Endothelial cell of umbilical vein (primary cell): ENCODE measurements around the gene GTF3C2. TPM values are rescaled to one million over a fixed set of nuclear protein-coding genes. Genes with fewer than 3 reads are reported as not detected.
A peak's percentile ranks its signal among the peaks of the same experiment; 100 is the strongest.
"Not testable (repeated sequence)": the region's sequence is repeated elsewhere in the genome, so short reads cannot be mapped to it uniquely, and the experiment has no call there.

Experiments
- BruUV-seq: library from RNA; stranded (reverse); fragments of 400-500 nt; replicated peaks from 2 replicates; lab custom pipeline; 2021; lab: Mats Ljungman, UMichigan
- CTCF ChIA-PET: fragments of 300-600, 350-600 bp; sonication (Branson Sonifier 250); formaldehyde crosslinking; loops from one replicate; lab custom pipeline; 2021; ENCODE audit warnings: antibody characterized with exemption, inconsistent platforms; lab: Charles Lee
- POLR2A ChIA-PET: fragments of 300-600, 350-600 bp; sonication (Branson Sonifier 250); formaldehyde crosslinking; loops from one replicate; lab custom pipeline; 2021; ENCODE audit warnings: antibody characterized with exemption, inconsistent platforms; lab: Charles Lee
- DNase-seq: peaks from one replicate; pipeline ENCODE4 v3.0.0-alpha.2; 2011; ENCODE audit warnings: low read depth, low spot score
- FAIRE-seq: peaks from 2 replicates; lab custom pipeline; 2011; peaks lifted over from hg19 to GRCh38; lab: Jason Lieb, UNC
- H2AFZ ChIP-seq: 2 replicates; pipeline ENCODE4 v1.6.0; 2012; ENCODE audit warnings: low read depth, low read length, control low read depth, inconsistent platforms
- H3K27ac ChIP-seq: 2 replicates; pipeline ENCODE4 v1.5.1; 2011; ENCODE audit warnings: low read depth, mild to moderate bottlenecking, control low read depth, low read length, moderate library complexity; ENCODE audit not compliant: insufficient read depth
- H3K27me3 ChIP-seq, 2 experiments: 2 replicates each; pipeline versions ENCODE4 v1.6.0 to v1.6.1; 2011; ENCODE audit warnings: low read length in 2 of 2, mixed read lengths in 1 of 2; ENCODE audit not compliant: control insufficient read depth in 2 of 2, insufficient read depth in 2 of 2
- H3K36me3 ChIP-seq, 2 experiments: 2 replicates in 1 of 2; 3 replicates in 1 of 2; pipeline ENCODE4 v1.5.1; 2011; ENCODE audit warnings: low read length in 2 of 2, mild to moderate bottlenecking in 1 of 2, moderate library complexity in 1 of 2; ENCODE audit not compliant: control insufficient read depth in 2 of 2, insufficient read depth in 2 of 2; ENCODE audit errors: extremely low read depth in 1 of 2
- H3K4me1 ChIP-seq: 3 replicates; pipeline ENCODE4 v1.5.1; 2011; ENCODE audit warnings: mild to moderate bottlenecking, low read length; ENCODE audit not compliant: control insufficient read depth, insufficient read depth; ENCODE audit errors: extremely low read depth
- H3K4me2 ChIP-seq: 2 replicates; pipeline ENCODE4 v1.6.1; 2011; ENCODE audit warnings: low read length, control low read depth, mixed read lengths; ENCODE audit not compliant: insufficient read depth
- H3K4me3 ChIP-seq, 3 experiments: fragments of 200-600 bp in 1 of 3; sonication (generic), shearing (Covaris generic) in 1 of 3; replicated peaks in 1 of 3; 2 replicates each; pipeline ENCODE4 v1.5.1; 2011 to 2016; ENCODE audit warnings: control low read depth in 3 of 3, low read length in 3 of 3, mild to moderate bottlenecking in 2 of 3, inconsistent platforms in 1 of 3, low read depth in 1 of 3, moderate library complexity in 1 of 3; ENCODE audit not compliant: insufficient read depth in 1 of 3
- H3K79me2 ChIP-seq: 2 replicates; pipeline ENCODE4 v1.6.0; 2012; ENCODE audit warnings: low read length, inconsistent platforms; ENCODE audit not compliant: control insufficient read depth, insufficient read depth
- H3K9ac ChIP-seq: replicated peaks from 2 replicates; pipeline ENCODE3; 2011; ENCODE audit warnings: low read length, control low read depth; ENCODE audit not compliant: insufficient read depth; ENCODE audit errors: extremely low read depth
- H3K9me1 ChIP-seq: replicated peaks from 3 replicates; pipeline ENCODE4 v1.6.0; 2011; ENCODE audit warnings: mild to moderate bottlenecking, low read length; ENCODE audit not compliant: control insufficient read depth, insufficient read depth; ENCODE audit errors: extremely low read depth
- H3K9me3 ChIP-seq: replicated peaks from 2 replicates; pipeline ENCODE4 v1.5.1; 2012; ENCODE audit warnings: low read length, inconsistent platforms; ENCODE audit not compliant: control insufficient read depth, insufficient read depth
- H4K20me1 ChIP-seq: replicated peaks from 2 replicates; pipeline ENCODE3; 2011; ENCODE audit warnings: mild to moderate bottlenecking, low read length; ENCODE audit not compliant: control insufficient read depth, insufficient read depth; ENCODE audit errors: extremely low read depth
- CTCF ChIP-seq, 2 donors: IDR thresholded peaks; 1 replicate in 1 of 2; 2 replicates in 1 of 2; pipeline ENCODE4 v1.5.1; 2011; ENCODE audit warnings: low read length in 2 of 2, mild to moderate bottlenecking in 2 of 2, moderate library complexity in 2 of 2, control low read depth in 1 of 2, inconsistent platforms in 1 of 2, low read depth in 1 of 2; ENCODE audit not compliant: insufficient read depth in 1 of 2; ENCODE audit errors: extremely low read depth in 1 of 2
- EZH2 ChIP-seq: IDR thresholded peaks from 2 replicates; pipeline ENCODE4 v1.6.1; 2012; ENCODE audit warnings: borderline replicate concordance, low read depth, mild to moderate bottlenecking, moderate library complexity, low read length, inconsistent platforms; ENCODE audit not compliant: severe bottlenecking
- FOS ChIP-seq: IDR thresholded peaks from 2 replicates; pipeline ENCODE4 v1.6.1; 2011; ENCODE audit warnings: mild to moderate bottlenecking, low read length, moderate library complexity, borderline replicate concordance; ENCODE audit not compliant: insufficient read depth
- GATA2 ChIP-seq: IDR thresholded peaks from 2 replicates; pipeline ENCODE4 v1.7.0; 2011; ENCODE audit warnings: low read depth, mild to moderate bottlenecking, moderate library complexity, mixed read lengths, low read length; ENCODE audit not compliant: insufficient read length, insufficient read depth
- JUN ChIP-seq: IDR thresholded peaks from 2 replicates; pipeline ENCODE4 v1.6.1; 2011; ENCODE audit warnings: borderline replicate concordance, low read depth; ENCODE audit not compliant: insufficient read length, insufficient read depth
- MYC ChIP-seq: IDR thresholded peaks from one replicate; pipeline ENCODE4 v1.6.1; 2011; ENCODE audit warnings: mild to moderate bottlenecking, low read depth, low read length
- POLR2A ChIP-seq: IDR thresholded peaks from 2 replicates; pipeline ENCODE4 v1.6.1; 2012; ENCODE audit warnings: low read depth, mild to moderate bottlenecking, control low read depth, low read length
- POLR2AphosphoS5 ChIP-seq: IDR thresholded peaks from 2 replicates; pipeline ENCODE4 v1.6.1; 2012; ENCODE audit warnings: low read depth, mild to moderate bottlenecking, control low read depth, low read length, moderate library complexity; ENCODE audit not compliant: insufficient read depth
- dilution Hi-C: fragments of 300-500 bp; cut with MboI; formaldehyde crosslinking; loops from one replicate; pipeline ENCODE4 v1.15.0; 2019; ENCODE audit warnings: low sequenced_read_pairs; ENCODE audit not compliant: extremely low pct_ligation_motif_present
- intact Hi-C: fragments of 100-400 bp; cut with micrococcal nuclease; formaldehyde crosslinking; loops from one replicate; pipeline ENCODE4 v1.10.0; 2022
- polyA plus RNA-seq, 4 experiments: library from polyadenylated mRNA; depleted of rRNA in 3 of 4; stranded (reverse) in 3 of 4; unstranded in 1 of 4; fragments of >200 nt; gene quantifications; 2 replicates each; pipeline versions ENCODE4 v1.2.1 to v1.2.3, GENCODE V29; 2011 to 2012; ENCODE audit warnings: missing spikeins in 1 of 4
- total RNA-seq: library from RNA; stranded (reverse); gene quantifications from 2 replicates; pipeline ENCODE4 v1.2.3, GENCODE V29; 2021
- TF ChIP-seq, protein P1 (sequence below): IDR thresholded peaks from 2 replicates; pipeline ENCODE4 v1.6.1; 2011; ENCODE audit not compliant: insufficient read depth, insufficient read length

The GTF3C2 gene
- total and polyA plus RNA-seq, 2 donors (not counting 3 experiments of a cell fraction or from before 2014, with no cell fraction given), result 57.4 to 59.7 TPM

GRCh38 chr2:27320958-27321543 lies 35.5 kb downstream of the GTF3C2 start:
- Histone ChIP-seq H2AFZ (no peak overlapping the region), H3K27ac (peak overlapping the region; percentile 47), H3K4me1 (peaks cover 26% of the 10 kb centered on the region), H3K4me3 (no peak overlapping the region), H3K9ac (no peak overlapping the region), H3K27me3 (no peaks in the 10 kb centered on the region), H4K20me1 (no peaks in the 10 kb centered on the region), H3K4me2 (peak overlapping the region; percentile 96), H3K79me2 (peaks cover 8% of the 10 kb centered on the region), H3K36me3 (peaks cover 0 to 3% of the 10 kb centered on the region in 2 experiments), H3K9me1 (no peaks in the 10 kb centered on the region), H3K9me3 (no peaks in the 10 kb centered on the region)
- FAIRE-seq (peak; percentile 76), DNase-seq (peak; percentile 91)
- no TSS peak for BruUV-seq
- POLR2A ChIA-PET, result no interaction called here
- intact Hi-C loops, result no loop called here
- TF ChIP-seq EZH2 (no peak), GATA2 (no peak), JUN (peak; percentile 97), CTCF (IDR thresholded peaks at IDR 0.05; ENCODE audit: extremely low read depth in 1 of 2, insufficient read depth in 1 of 2, low read depth in 1 of 2, low read length in 2 of 2) (peak; percentile 49 to 57), POLR2AphosphoS5 (peak; percentile 64), MYC (no peak), FOS (peak; percentile 98), POLR2A (no peak)
- TF ChIP-seq, protein P1, sequence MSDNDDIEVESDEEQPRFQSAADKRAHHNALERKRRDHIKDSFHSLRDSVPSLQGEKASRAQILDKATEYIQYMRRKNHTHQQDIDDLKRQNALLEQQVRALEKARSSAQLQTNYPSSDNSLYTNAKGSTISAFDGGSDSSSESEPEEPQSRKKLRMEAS, result no peak
- dilution Hi-C loops, result no loop called here
- CTCF ChIA-PET, result interaction anchor here (0.8 to 1.3 kb wide), 6 partner anchors 9 to 362 kb away, joined by 3 to 7 read pairs (median 4); no protein-coding TSS in a partner anchor

DNA sequence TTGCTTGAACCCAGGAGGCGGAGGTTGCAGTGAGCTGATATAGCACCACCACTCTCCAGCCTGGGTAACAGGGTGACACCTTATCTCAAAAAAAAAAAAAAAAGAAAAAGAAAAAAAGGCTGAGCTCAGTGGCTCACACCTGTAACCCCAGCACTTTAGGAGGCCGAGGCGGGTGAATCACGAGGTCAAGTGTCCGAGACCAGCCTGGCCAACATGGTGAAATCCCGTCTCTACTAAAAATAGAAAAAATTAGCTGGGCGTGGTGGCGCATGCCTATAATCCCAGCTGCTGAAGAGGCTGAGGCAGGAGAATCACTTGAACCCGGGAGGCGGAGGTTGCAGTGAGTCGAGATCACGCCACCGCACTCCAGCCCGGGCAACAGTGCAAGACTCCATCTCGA lies 36.7 kb downstream of the GTF3C2 start:
- DNase-seq, H3K27me3 ChIP-seq, H2AFZ ChIP-seq, H3K27ac ChIP-seq, BruUV-seq, H3K4me3 ChIP-seq, H3K9me1 ChIP-seq, H3K79me2 ChIP-seq, H3K9me3 ChIP-seq, H3K36me3 ChIP-seq, dilution Hi-C loops, intact Hi-C loops, H3K9ac ChIP-seq, H4K20me1 ChIP-seq, H3K4me2 ChIP-seq: not testable (repeated sequence)
- ChIA-PET CTCF (interaction anchor here (1.3 kb wide), 1 partner anchor 49 kb away, joined by 6 read pairs; no protein-coding TSS in a partner anchor), POLR2A (interaction anchor here (0.7 kb wide), 1 partner anchor 109 kb away, joined by 5 read pairs; the partner anchor contains the start of gene NRBP1)
- peaks cover 26% of the 10 kb centered on the region for H3K4me1 ChIP-seq
- peak; percentile 15 for FAIRE-seq
